NCI-H2227 treated with DMSO at 0.1 percent for 48 hours (cell line): ENCODE data around the gene TDRD12.
"Not testable (repeated sequence)": the region's sequence is repeated elsewhere in the genome, so short reads cannot be mapped to it uniquely, and the experiment has no call there.

ENCODE experiments used
- DNase-seq: peaks from one replicate; lab custom pipeline; 2025; lab: John Stamatoyannopoulos, UW

Gene TDRD12

GRCh38 chr19:32746631-32747196 lies 27.1 kb downstream of the TDRD12 start:
- DNase-seq: peak; percentile 97

GRCh38 chr19:32748497-32748896 lies 28.9 kb downstream of the TDRD12 start:
- DNase-seq: no peak

- no peak for DNase-seq
Measured at GRCh38 chr19:32748948-32749347, 29.4 kb downstream of the TDRD12 start.

GRCh38 chr19:32749361-32749760 lies 29.8 kb downstream of the TDRD12 start:
- no peak for DNase-seq

GRCh38 chr19:32750441-32751055 lies 31.0 kb downstream of the TDRD12 start:
- no peak for DNase-seq

- no peak for DNase-seq
Measured at GRCh38 chr19:32751066-32751465, 31.5 kb downstream of the TDRD12 start.

GRCh38 chr19:32757189-32757588 lies 37.6 kb downstream of the TDRD12 start:
- no peak for DNase-seq

- DNase-seq: not testable (repeated sequence)
Measured at GRCh38 chr19:32765365-32765764, 45.8 kb downstream of the TDRD12 start.

GRCh38 chr19:32767951-32768679 lies 48.5 kb downstream of the TDRD12 start:
- DNase-seq: no peak

- no peak for DNase-seq
Measured at GRCh38 chr19:32771596-32771995, 52.0 kb downstream of the TDRD12 start.

GRCh38 chr19:32773126-32773525 lies 53.6 kb downstream of the TDRD12 start:
- no peak for DNase-seq

GRCh38 chr19:32779082-32779481 lies 59.5 kb downstream of the TDRD12 start:
- no peak for DNase-seq

- DNase-seq: no peak
Measured at GRCh38 chr19:32781280-32781679, 61.7 kb downstream of the TDRD12 start.

- DNase-seq: not testable (repeated sequence)
Measured at GRCh38 chr19:32782089-32782488, 62.5 kb downstream of the TDRD12 start.

- peak; percentile 74 for DNase-seq
Measured at GRCh38 chr19:32787161-32787813, 67.7 kb downstream of the TDRD12 start.

- not testable (repeated sequence) for DNase-seq
Measured at GRCh38 chr19:32787895-32788294, 68.3 kb downstream of the TDRD12 start.

- no peak for DNase-seq
Measured at GRCh38 chr19:32789429-32789828, 69.9 kb downstream of the TDRD12 start.

- no peak for DNase-seq
Measured at GRCh38 chr19:32798201-32798600, 78.6 kb downstream of the TDRD12 start.

GRCh38 chr19:32800191-32800590 lies 80.6 kb downstream of the TDRD12 start:
- no peak for DNase-seq

GRCh38 chr19:32800754-32801153 lies 81.2 kb downstream of the TDRD12 start:
- DNase-seq: no peak

GRCh38 chr19:32802840-32803239 lies 83.3 kb downstream of the TDRD12 start:
- DNase-seq: no peak

GRCh38 chr19:32808236-32808635 lies 88.7 kb downstream of the TDRD12 start:
- no peak for DNase-seq

GRCh38 chr19:32809254-32809653 lies 89.7 kb downstream of the TDRD12 start:
- no peak for DNase-seq
